ENCODE results near the gene TANC1. TPM values are rescaled to one million over a fixed set of nuclear protein-coding genes. Genes with fewer than 3 reads are reported as not detected.

Gene TANC1
- total and polyA plus RNA-seq, 7 donors = 3.6 to 74.5 (median 47.0) TPM

DNA sequence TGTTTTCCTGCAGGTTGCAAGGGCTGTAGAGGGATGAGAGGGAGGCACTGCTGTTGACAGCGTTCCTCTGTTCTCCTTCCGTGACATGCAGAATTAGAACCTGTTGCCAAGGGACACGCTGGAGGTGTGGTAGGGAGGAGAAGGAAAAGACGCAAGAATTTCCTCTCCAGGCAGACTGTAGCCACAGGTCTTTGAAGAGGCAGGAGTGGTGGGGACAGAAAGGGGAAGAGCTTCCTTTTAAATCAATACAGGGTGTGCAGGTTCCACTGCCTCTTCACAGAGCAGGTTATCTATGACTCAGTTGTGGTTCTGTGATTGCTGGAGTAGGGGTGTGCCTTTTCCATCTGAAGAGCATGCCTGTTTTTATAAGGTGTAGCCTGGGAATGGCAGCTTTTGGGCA lies 185.0 kb downstream of the TANC1 start:
- TF ChIP-seq POLR2A (IDR thresholded peaks at IDR 0.05) = no peak
- no peak for TF ChIP-seq POLR2AphosphoS5 (IDR thresholded peaks at IDR 0.05)
- TF ChIP-seq, protein P1, sequence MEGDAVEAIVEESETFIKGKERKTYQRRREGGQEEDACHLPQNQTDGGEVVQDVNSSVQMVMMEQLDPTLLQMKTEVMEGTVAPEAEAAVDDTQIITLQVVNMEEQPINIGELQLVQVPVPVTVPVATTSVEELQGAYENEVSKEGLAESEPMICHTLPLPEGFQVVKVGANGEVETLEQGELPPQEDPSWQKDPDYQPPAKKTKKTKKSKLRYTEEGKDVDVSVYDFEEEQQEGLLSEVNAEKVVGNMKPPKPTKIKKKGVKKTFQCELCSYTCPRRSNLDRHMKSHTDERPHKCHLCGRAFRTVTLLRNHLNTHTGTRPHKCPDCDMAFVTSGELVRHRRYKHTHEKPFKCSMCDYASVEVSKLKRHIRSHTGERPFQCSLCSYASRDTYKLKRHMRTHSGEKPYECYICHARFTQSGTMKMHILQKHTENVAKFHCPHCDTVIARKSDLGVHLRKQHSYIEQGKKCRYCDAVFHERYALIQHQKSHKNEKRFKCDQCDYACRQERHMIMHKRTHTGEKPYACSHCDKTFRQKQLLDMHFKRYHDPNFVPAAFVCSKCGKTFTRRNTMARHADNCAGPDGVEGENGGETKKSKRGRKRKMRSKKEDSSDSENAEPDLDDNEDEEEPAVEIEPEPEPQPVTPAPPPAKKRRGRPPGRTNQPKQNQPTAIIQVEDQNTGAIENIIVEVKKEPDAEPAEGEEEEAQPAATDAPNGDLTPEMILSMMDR (IDR thresholded peaks at IDR 0.05) = no peak
- TF ChIP-seq EP300 (IDR thresholded peaks at IDR 0.05) = no peak
- no peaks in the 10 kb centered on the region for H3K27me3 ChIP-seq
- WGBS, 2 donors = 17 to 39% methylated on average over 4 of the region's 4 CpGs
- peaks cover 0 to 58% (median 26%) of the 10 kb centered on the region in 4 donors for H3K4me1 ChIP-seq
- H3K36me3 ChIP-seq = peaks cover 0 to 11% (median 1%) of the 10 kb centered on the region in 4 donors
- H3K4me3 ChIP-seq = no peak overlapping the region
- no peak overlapping the region for H3K27ac ChIP-seq
- DNase-seq = no peak
- intact Hi-C loops (cut with DNase I) = no loop called here
- H3K9me3 ChIP-seq = no peaks in the 10 kb centered on the region

DNA sequence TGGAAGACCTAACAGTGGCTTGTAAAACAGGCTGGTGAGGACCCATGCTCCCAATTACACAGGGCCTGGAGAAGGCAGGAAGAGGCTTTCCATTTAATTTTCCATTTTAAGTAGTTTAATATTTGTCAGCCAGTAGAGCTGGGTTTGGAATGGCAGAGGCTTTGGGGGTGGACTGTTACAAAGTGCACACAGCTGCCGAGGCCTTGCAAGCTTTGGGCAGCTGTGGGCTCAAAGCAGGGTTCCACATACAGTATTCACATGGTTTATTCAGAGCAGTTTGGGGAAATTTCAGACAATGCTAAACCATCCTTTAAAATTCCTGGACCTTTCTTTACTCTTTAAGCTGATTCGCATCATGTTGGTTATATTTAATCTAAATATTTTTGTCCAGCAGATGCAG lies 185.5 kb downstream of the TANC1 start:
- Histone ChIP-seq H3K27me3 (no peaks in the 10 kb centered on the region), H3K36me3 (peaks cover 0 to 11% (median 1%) of the 10 kb centered on the region in 4 donors), H3K4me1 (peaks cover 0 to 58% (median 26%) of the 10 kb centered on the region in 4 donors), H3K4me3 (no peak overlapping the region), H3K27ac (no peak overlapping the region), H3K9me3 (no peaks in the 10 kb centered on the region)
- no peak for TF ChIP-seq POLR2AphosphoS5 (IDR thresholded peaks at IDR 0.05)
- intact Hi-C loops (cut with DNase I) = no loop called here
- DNase-seq = no peak
- WGBS, 2 donors = 69 to 77% methylated on average over 2 of the region's 2 CpGs

GRCh38 chr2:159154366-159154765 lies 185.9 kb downstream of the TANC1 start:
- intact Hi-C loops (cut with DNase I) = no loop called here
- peaks cover 0 to 58% (median 26%) of the 10 kb centered on the region in 4 donors for H3K4me1 ChIP-seq
- peaks cover 0 to 11% (median 1%) of the 10 kb centered on the region in 4 donors for H3K36me3 ChIP-seq
- no peaks in the 10 kb centered on the region for H3K9me3 ChIP-seq
- no peak overlapping the region for H3K4me3 ChIP-seq
- H3K27me3 ChIP-seq = no peaks in the 10 kb centered on the region
- TF ChIP-seq POLR2A (IDR thresholded peaks at IDR 0.05) = no peak
- H3K27ac ChIP-seq = no peak overlapping the region
- 86 to 91% methylated on average over 1 of the region's 1 CpG for WGBS, 2 donors
- no peak for DNase-seq

GRCh38 chr2:159155320-159155719 lies 186.9 kb downstream of the TANC1 start:
- H3K9me3 ChIP-seq = no peaks in the 10 kb centered on the region
- DNase-seq = no peak
- peak overlapping the region in 1 of 4 donors; percentile 24 for H3K27ac ChIP-seq
- peaks cover 0 to 11% (median 1%) of the 10 kb centered on the region in 4 donors for H3K36me3 ChIP-seq
- H3K27me3 ChIP-seq = no peaks in the 10 kb centered on the region
- TF ChIP-seq EP300 (IDR thresholded peaks at IDR 0.05) = no peak
- TF ChIP-seq POLR2A (IDR thresholded peaks at IDR 0.05) = no peak
- TF ChIP-seq, protein P1 (IDR thresholded peaks at IDR 0.05) = no peak
- TF ChIP-seq POLR2AphosphoS5 (IDR thresholded peaks at IDR 0.05) = no peak
- intact Hi-C loops (cut with DNase I) = no loop called here
- WGBS, 2 donors = 15 to 65% methylated on average over 6 of the region's 6 CpGs
- peaks cover 0 to 50% (median 22%) of the 10 kb centered on the region in 4 donors for H3K4me1 ChIP-seq
- no peak overlapping the region for H3K4me3 ChIP-seq

GRCh38 chr2:159155791-159156190 lies 187.4 kb downstream of the TANC1 start:
- 25 to 77% methylated on average over 1 of the region's 1 CpG for WGBS, 2 donors
- DNase-seq = no peak
- Histone ChIP-seq H3K4me3 (no peak overlapping the region), H3K27me3 (no peaks in the 10 kb centered on the region), H3K9me3 (no peaks in the 10 kb centered on the region), H3K4me1 (peaks cover 0 to 46% (median 18%) of the 10 kb centered on the region in 4 donors), H3K27ac (peak overlapping the region in 1 of 4 donors; percentile 24), H3K36me3 (peaks cover 0 to 11% (median 1%) of the 10 kb centered on the region in 4 donors)
- TF ChIP-seq EP300 (IDR thresholded peaks at IDR 0.05) = no peak
- TF ChIP-seq, protein P1 (IDR thresholded peaks at IDR 0.05) = no peak
- TF ChIP-seq POLR2AphosphoS5 (IDR thresholded peaks at IDR 0.05) = no peak
- no peak for TF ChIP-seq POLR2A (IDR thresholded peaks at IDR 0.05)
- intact Hi-C loops (cut with DNase I) = no loop called here

GRCh38 chr2:159156834-159157233 lies 188.4 kb downstream of the TANC1 start:
- peaks cover 0 to 15% (median 1%) of the 10 kb centered on the region in 4 donors for H3K36me3 ChIP-seq
- WGBS, 2 donors = 90 to 92% methylated on average over 8 of the region's 8 CpGs
- no peak for DNase-seq
- no peak overlapping the region for H3K4me3 ChIP-seq
- H3K4me1 ChIP-seq = peaks cover 0 to 37% (median 14%) of the 10 kb centered on the region in 4 donors
- H3K27ac ChIP-seq = no peak overlapping the region
- intact Hi-C loops (cut with DNase I) = no loop called here
- TF ChIP-seq POLR2A (IDR thresholded peaks at IDR 0.05) (no peak), POLR2AphosphoS5 (IDR thresholded peaks at IDR 0.05) (no peak), EP300 (IDR thresholded peaks at IDR 0.05) (no peak)
- TF ChIP-seq, protein P1 (IDR thresholded peaks at IDR 0.05) = no peak
- no peaks in the 10 kb centered on the region for H3K27me3 ChIP-seq
- no peaks in the 10 kb centered on the region for H3K9me3 ChIP-seq

Data from sigmoid colon (tissue), 7 donors.